H1 (cell line): ENCODE results near the gene B4GALNT3. TPM values are rescaled to one million over a fixed set of nuclear protein-coding genes. Genes with fewer than 3 reads are reported as not detected.

ENCODE experiments used
- CTCF ChIA-PET: fragments of 300-600 bp; sonication (Branson Sonifier 250); formaldehyde crosslinking; loops from one replicate; lab custom pipeline; 2021; ENCODE audit not compliant: partially characterized antibody; lab: Charles Lee
- POLR2A ChIA-PET: fragments of 300-600 bp; sonication (Branson Sonifier 250); formaldehyde crosslinking; loops from one replicate; lab custom pipeline; 2021; ENCODE audit warnings: inconsistent platforms; ENCODE audit not compliant: partially characterized antibody; lab: Charles Lee
- DNase-seq, 2 experiments: peaks; one replicate each; pipeline versions ENCODE4 v3.0.0 to v3.0.0-alpha.2; 2010 to 2022; ENCODE audit warnings: low spot score in 2 of 2, low read depth in 1 of 2, mixed read lengths in 1 of 2
- FAIRE-seq: peaks from 2 replicates; lab custom pipeline; 2011; peaks lifted over from hg19 to GRCh38; lab: Jason Lieb, UNC
- H2AFZ ChIP-seq: 2 replicates; pipeline ENCODE4 v1.8.1; 2012; ENCODE audit warnings: low read length, inconsistent platforms
- H2AK5ac ChIP-seq: 2 replicates; pipeline ENCODE4 v1.6.1; 2013; ENCODE audit warnings: low read depth, low read length
- H2BK120ac ChIP-seq: replicated peaks from 2 replicates; pipeline ENCODE3; 2013; ENCODE audit warnings: low read depth, low read length, inconsistent platforms
- H2BK12ac ChIP-seq: 2 replicates; pipeline ENCODE4 v1.6.1; 2013; ENCODE audit warnings: low read depth, low read length
- H2BK15ac ChIP-seq: 2 replicates; pipeline ENCODE4 v1.6.1; 2013; ENCODE audit warnings: low read length
- H2BK20ac ChIP-seq: 2 replicates; pipeline ENCODE4 v1.6.1; 2013; ENCODE audit warnings: low read length
- H2BK5ac ChIP-seq: 2 replicates; pipeline ENCODE4 v1.6.1; 2013; ENCODE audit warnings: low read depth, low read length
- H3K14ac ChIP-seq: 2 replicates; pipeline ENCODE4 v1.6.1; 2013; ENCODE audit warnings: inconsistent platforms; ENCODE audit not compliant: insufficient read length
- H3K18ac ChIP-seq: 2 replicates; pipeline ENCODE4 v1.6.1; 2013; ENCODE audit warnings: low read length; ENCODE audit errors: extremely low read depth
- H3K23ac ChIP-seq: 2 replicates; pipeline ENCODE4 v1.6.1; 2013; ENCODE audit warnings: inconsistent platforms; ENCODE audit not compliant: insufficient read length
- H3K23me2 ChIP-seq: 2 replicates; pipeline ENCODE4 v1.6.1; 2013; ENCODE audit warnings: low read depth, low read length
- H3K27ac ChIP-seq: 2 replicates; pipeline ENCODE4 v1.6.1; 2011; ENCODE audit warnings: low read depth, low read length, inconsistent platforms
- H3K27me3 ChIP-seq, 4 experiments: replicated peaks in 1 of 4; 1 replicate in 1 of 4; 2 replicates in 3 of 4; pipeline versions ENCODE4 v1.6.1 to v1.8.1; 2011 to 2013; ENCODE audit warnings: low read length in 3 of 4, mild to moderate bottlenecking in 3 of 4, inconsistent platforms in 2 of 4, mixed read lengths in 2 of 4, moderate library complexity in 1 of 4; ENCODE audit not compliant: control insufficient read depth in 3 of 4, insufficient read depth in 3 of 4; ENCODE audit errors: extremely low read depth in 1 of 4
- H3K36me3 ChIP-seq, 4 experiments: 2 replicates each; pipeline versions ENCODE4 v1.6.1 to v1.8.1; 2011 to 2013; ENCODE audit warnings: mild to moderate bottlenecking in 4 of 4, low read length in 3 of 4, moderate library complexity in 2 of 4, control low read depth in 1 of 4, inconsistent platforms in 1 of 4; ENCODE audit not compliant: insufficient read depth in 4 of 4, control insufficient read depth in 2 of 4
- H3K4ac ChIP-seq: replicated peaks from 2 replicates; pipeline ENCODE3; 2013; ENCODE audit warnings: low read length, low read depth, mixed read lengths, inconsistent platforms; ENCODE audit not compliant: insufficient read length
- H3K4me1 ChIP-seq, 4 experiments: replicated peaks in 1 of 4; 1 replicate in 1 of 4; 2 replicates in 3 of 4; pipeline versions ENCODE4 v1.6.1 to v1.8.1; 2011 to 2013; ENCODE audit warnings: low read length in 3 of 4, inconsistent platforms in 2 of 4, mixed read lengths in 1 of 4; ENCODE audit not compliant: insufficient read depth in 4 of 4, control insufficient read depth in 3 of 4
- H3K4me2 ChIP-seq, 2 experiments: 2 replicates each; pipeline versions ENCODE4 v1.6.1 to v1.8.1; 2011 to 2013; ENCODE audit warnings: low read depth in 2 of 2, low read length in 2 of 2, control low read depth in 1 of 2, inconsistent platforms in 1 of 2, mild to moderate bottlenecking in 1 of 2; ENCODE audit not compliant: insufficient read depth in 1 of 2
- H3K4me3 ChIP-seq, 4 experiments: fragments of 200-600, 300-600 bp in 1 of 4; sonication (generic), shearing (Covaris generic), sonication (Bioruptor Twin) in 1 of 4; 2 replicates each; pipeline versions ENCODE4 v1.5.1 to v1.8.1; 2011 to 2016; ENCODE audit warnings: low read length in 4 of 4, low read depth in 3 of 4, control low read depth in 2 of 4, inconsistent platforms in 2 of 4, mild to moderate bottlenecking in 2 of 4, mixed read lengths in 1 of 4, moderate library complexity in 1 of 4; ENCODE audit not compliant: insufficient read depth in 2 of 4; ENCODE audit errors: extremely low read depth in 1 of 4
- H3K56ac ChIP-seq: replicated peaks from 2 replicates; pipeline ENCODE3; 2013; ENCODE audit warnings: low read depth, mild to moderate bottlenecking, mixed read lengths, low read length, inconsistent platforms; ENCODE audit not compliant: insufficient read length
- H3K79me1 ChIP-seq: 2 replicates; pipeline ENCODE4 v1.6.1; 2013; ENCODE audit warnings: low read depth, low read length, control low read depth
- H3K79me2 ChIP-seq, 2 experiments: 2 replicates each; pipeline versions ENCODE4 v1.6.1 to v1.8.1; 2012 to 2013; ENCODE audit warnings: low read length in 2 of 2, mild to moderate bottlenecking in 2 of 2, inconsistent platforms in 1 of 2; ENCODE audit not compliant: insufficient read depth in 2 of 2, control insufficient read depth in 1 of 2
- H3K9ac ChIP-seq, 4 experiments: replicated peaks in 1 of 4; 1 replicate in 1 of 4; 2 replicates in 3 of 4; pipeline versions ENCODE4 v1.6.1 to v1.8.1; 2011 to 2013; ENCODE audit warnings: low read depth in 3 of 4, low read length in 3 of 4, control low read depth in 2 of 4, mild to moderate bottlenecking in 2 of 4, moderate library complexity in 2 of 4, inconsistent platforms in 1 of 4; ENCODE audit errors: extremely low read depth in 1 of 4
- H3K9me3 ChIP-seq, 2 experiments: 2 replicates each; pipeline versions ENCODE4 v1.6.1 to v1.8.1; 2012 to 2013; ENCODE audit warnings: mild to moderate bottlenecking in 2 of 2, moderate library complexity in 2 of 2, control low read depth in 1 of 2, inconsistent platforms in 1 of 2, low read depth in 1 of 2, low read length in 1 of 2, mixed read lengths in 1 of 2; ENCODE audit not compliant: insufficient read depth in 2 of 2
- H4K20me1 ChIP-seq, 2 experiments: replicated peaks in 1 of 2; 2 replicates each; pipeline versions ENCODE3 to v1.8.1; 2011 to 2013; ENCODE audit warnings: inconsistent platforms in 2 of 2, low read length in 2 of 2, mild to moderate bottlenecking in 1 of 2; ENCODE audit not compliant: insufficient read depth in 2 of 2, control insufficient read depth in 1 of 2
- H4K5ac ChIP-seq: 2 replicates; pipeline ENCODE4 v1.6.1; 2013; ENCODE audit warnings: low read length, low read depth, mixed read lengths, inconsistent platforms; ENCODE audit not compliant: insufficient read length
- H4K8ac ChIP-seq: 2 replicates; pipeline ENCODE4 v1.8.0; 2013; ENCODE audit warnings: mild to moderate bottlenecking, moderate library complexity, low read length, inconsistent platforms; ENCODE audit not compliant: insufficient read depth; ENCODE audit errors: extremely low read depth
- H4K91ac ChIP-seq: replicated peaks from 2 replicates; pipeline ENCODE3; 2013; ENCODE audit warnings: low read length, mixed read lengths, inconsistent platforms; ENCODE audit not compliant: insufficient read length
- CEBPB ChIP-seq: IDR thresholded peaks from 2 replicates; pipeline ENCODE4 v1.6.1; 2012; ENCODE audit warnings: low read depth, low read length
- HDAC2 ChIP-seq, 2 experiments: fragments of 300-600 bp in 1 of 2; sonication (generic) in 1 of 2; IDR thresholded peaks; 2 replicates each; pipeline ENCODE4 v1.6.1; 2011 to 2012; ENCODE audit warnings: low read depth in 2 of 2, low read length in 2 of 2, mild to moderate bottlenecking in 2 of 2, moderate library complexity in 2 of 2, borderline replicate concordance in 1 of 2, inconsistent platforms in 1 of 2
- JUN ChIP-seq: IDR thresholded peaks from 2 replicates; pipeline ENCODE4 v1.6.1; 2011; ENCODE audit warnings: low read depth, mild to moderate bottlenecking, improper control_type of control experiment, low read length
- NANOG ChIP-seq: IDR thresholded peaks from 2 replicates; pipeline ENCODE4 v1.6.1; 2011; ENCODE audit warnings: low read length, low read depth, mild to moderate bottlenecking, inconsistent platforms; ENCODE audit not compliant: insufficient read depth, poor library complexity, severe bottlenecking
- POLR2AphosphoS5 ChIP-seq: IDR thresholded peaks from 2 replicates; pipeline ENCODE4 v1.6.1; 2011; ENCODE audit warnings: low read depth, low read length
- POU5F1 ChIP-seq: IDR thresholded peaks from 2 replicates; pipeline ENCODE4 v1.6.1; 2011; ENCODE audit warnings: low read depth, mild to moderate bottlenecking, low read length, moderate library complexity
- RAD21 ChIP-seq, 2 experiments: IDR thresholded peaks in 1 of 2; conservative IDR thresholded peaks in 1 of 2; 2 replicates each; pipeline ENCODE4 v1.6.1; 2011; ENCODE audit warnings: low read depth in 2 of 2, low read length in 2 of 2, improper control_type of control experiment in 1 of 2, inconsistent platforms in 1 of 2, mild to moderate bottlenecking in 1 of 2, moderate library complexity in 1 of 2
- RFX5 ChIP-seq: IDR thresholded peaks from 2 replicates; pipeline ENCODE4 v1.6.1; 2011; ENCODE audit warnings: low read depth, low read length, improper control_type of control experiment, borderline replicate concordance
- SIRT6 ChIP-seq: IDR thresholded peaks from one replicate; pipeline ENCODE4 v1.7.1; 2012; ENCODE audit warnings: low read length, inconsistent platforms
- SUZ12 ChIP-seq: fragments of 200-600 bp; sonication (generic); IDR thresholded peaks from 2 replicates; pipeline ENCODE4 v1.6.1; 2012; ENCODE audit warnings: mild to moderate bottlenecking, inconsistent platforms, low read length, moderate library complexity, mixed read lengths
- TBP ChIP-seq: IDR thresholded peaks from 2 replicates; pipeline ENCODE4 v1.6.1; 2011; ENCODE audit warnings: low read depth, low read length, improper control_type of control experiment
- TCF12 ChIP-seq: IDR thresholded peaks from 2 replicates; pipeline ENCODE4 v1.6.1; 2011; ENCODE audit warnings: low read depth, mild to moderate bottlenecking, low read length
- WGBS, 2 experiments: shearing (Covaris generic) in 1 of 2; methylation state at CpG; one replicate each; pipeline versions ENCODE4 v1.1.6 to v1.1.7; 2013 to 2015; ENCODE audit warnings: low lambda C conversion rate in 2 of 2, mixed read lengths in 2 of 2, inconsistent platforms in 1 of 2, low coverage in 1 of 2, missing lambda C conversion rate in 1 of 2; ENCODE audit not compliant: insufficient replicate concordance in 2 of 2, insufficient coverage in 1 of 2, insufficient read length in 1 of 2; ENCODE audit errors: extremely low coverage in 1 of 2, missing lambda C conversion rate in 1 of 2; 5-methylcytosine and 5-hydroxymethylcytosine counted together
- polyA plus RNA-seq, 7 experiments: library from polyadenylated mRNA; depleted of rRNA in 3 of 7; stranded (reverse) in 5 of 7; unstranded in 2 of 7; fragments of >200 nt in 5 of 7; fragments of 200-250 nt in 2 of 7; gene quantifications; 1 replicate in 5 of 7; 2 replicates in 1 of 7; 4 replicates in 1 of 7; pipeline versions ENCODE4 v1.2.1 to v1.2.3, GENCODE V29; 2011 to 2013; ENCODE audit warnings: missing spikeins in 2 of 7, mixed read lengths in 2 of 7
- total RNA-seq: library from RNA; stranded (reverse); fragmentation: NEBNext Ultra II Directional; extraction: Animal tissue kit (Norgen Biotek cat#: 25700); gene quantifications from 2 replicates; pipeline ENCODE4 v1.2.1, GENCODE V29; 2021

The B4GALNT3 gene
- total and polyA plus RNA-seq, 2 of the 8 experiments (the other 6 are each of a cell fraction or from before 2014, with no cell fraction given), result 12.5 to 20.3 TPM

- Histone ChIP-seq H3K79me2 (no peaks in the 10 kb centered on the region), H4K20me1 (no peaks in the 10 kb centered on the region), H2BK15ac (no peak overlapping the region), H3K9me3 (no peaks in the 10 kb centered on the region), H3K14ac (no peak overlapping the region), H4K91ac (no peak overlapping the region), H3K9ac (peak overlapping the region in 2 of 4 experiments; percentile 25 to 35; a peak in 3 of 7 replicates), H3K56ac (no peak overlapping the region), H3K79me1 (no peaks in the 10 kb centered on the region), H4K8ac (no peak overlapping the region; the same call in 1 of the 2 replicates), H3K4me2 (peak overlapping the region; percentile 87 to 98), H3K4me1 (peaks cover 0 to 9% (median 6%) of the 10 kb centered on the region in 4 experiments; a peak in 5 of 7 replicates), H3K27ac (no peak overlapping the region), H3K4ac (no peak overlapping the region), H2BK5ac (peak overlapping the region; percentile 46; the same call in 1 of the 2 replicates), H3K36me3 (no peaks in the 10 kb centered on the region), H2BK20ac (no peak overlapping the region), H4K5ac (peak overlapping the region; percentile 37), H3K23ac (no peak overlapping the region), H2AK5ac (no peak overlapping the region), H2BK120ac (no peak overlapping the region), H3K23me2 (peaks cover 9% of the 10 kb centered on the region), H2BK12ac (no peak overlapping the region), H3K18ac (peak overlapping the region; percentile 71), H2AFZ (peak overlapping the region; percentile 80; the same call in 1 of the 2 replicates), H3K27me3 (peaks cover 0 to 4% (median 3%) of the 10 kb centered on the region in 4 experiments; a peak in 2 of 7 replicates), H3K4me3 (peak overlapping the region; percentile 28 to 82 (median 64))
- ChIA-PET POLR2A (interaction anchor here (1.5 to 2.4 kb wide), 3 partner anchors 22 to 380 kb away, joined by 3 to 7 read pairs (median 6); partner anchors contain the start of genes RAD52 and WNK1), CTCF (interaction anchor here (0.6 to 3.6 kb wide), 40 partner anchors 9 to 548 kb away, joined by 3 to 23 read pairs (median 4); partner anchors contain the start of gene WNK1)
- peak in 1 of 2 experiments; percentile 95 for DNase-seq
- no peak for FAIRE-seq
- 4% methylated on average over 44 of the region's 44 CpGs; no CpG with 5 or more reads in 1 of the 2 experiments for WGBS, 2 experiments
- no peak for TF ChIP-seq POU5F1
- TF ChIP-seq TBP, result no peak
- no peak for TF ChIP-seq JUN
- peak; percentile 86 to 88 for TF ChIP-seq RAD21 (IDR thresholded peaks at IDR 0.05 in 1 of 2, conservative IDR thresholded peaks at IDR 0.05 in 1 of 2; ENCODE audit: low read depth in 2 of 2, low read length in 2 of 2)
- TF ChIP-seq POLR2AphosphoS5, result no peak
- no peak for TF ChIP-seq TCF12
- TF ChIP-seq CEBPB, result no peak
- no peak for TF ChIP-seq RFX5
- no peak for TF ChIP-seq SIRT6
- peak; percentile 2 for TF ChIP-seq NANOG
- TF ChIP-seq HDAC2 (IDR thresholded peaks at IDR 0.05; ENCODE audit: borderline replicate concordance in 1 of 2, low read depth in 2 of 2, low read length in 2 of 2), result peak in 1 of 2 experiments; percentile 47; a peak in 2 of 4 replicates
- no peak for TF ChIP-seq SUZ12
These were observed 110.2 kb downstream of the B4GALNT3 start for GRCh38 chr12:569803-570434.
